GM12873 (cell line): ENCODE data around the gene SLC6A8.
A peak's percentile ranks its signal among the peaks of the same experiment; 100 is the strongest.

ENCODE experiments used
- CTCF ChIP-seq: IDR thresholded peaks from 2 replicates; pipeline ENCODE4 v1.5.1; 2012; ENCODE audit warnings: low read depth, mild to moderate bottlenecking, moderate library complexity, low read length, control low read depth; ENCODE audit not compliant: insufficient read depth; ENCODE audit errors: missing control alignments

The SLC6A8 gene

GRCh38 chrX:153739754-153740486 is 52.2 kb downstream of the SLC6A8 start:
- TF ChIP-seq CTCF: no peak

- TF ChIP-seq CTCF: no peak
These were observed 53.0 kb downstream of the SLC6A8 start for GRCh38 chrX:153740631-153741222.

- TF ChIP-seq CTCF: no peak
These were observed 53.7 kb downstream of the SLC6A8 start for GRCh38 chrX:153741446-153741845.

GRCh38 chrX:153744210-153745066 is 56.7 kb downstream of the SLC6A8 start:
- peak; percentile 37 for TF ChIP-seq CTCF
